ENCODE data around the gene BICRA. TPM values are rescaled to one million over a fixed set of nuclear protein-coding genes. Genes with fewer than 3 reads are reported as not detected.
"Not testable (repeated sequence)": the region's sequence is repeated elsewhere in the genome, so short reads cannot be mapped to it uniquely, and the experiment has no call there.

The BICRA gene
- total RNA-seq = 10 to 100 TPM; 11.8 to 16.3 (median 11.9) TPM

DNA sequence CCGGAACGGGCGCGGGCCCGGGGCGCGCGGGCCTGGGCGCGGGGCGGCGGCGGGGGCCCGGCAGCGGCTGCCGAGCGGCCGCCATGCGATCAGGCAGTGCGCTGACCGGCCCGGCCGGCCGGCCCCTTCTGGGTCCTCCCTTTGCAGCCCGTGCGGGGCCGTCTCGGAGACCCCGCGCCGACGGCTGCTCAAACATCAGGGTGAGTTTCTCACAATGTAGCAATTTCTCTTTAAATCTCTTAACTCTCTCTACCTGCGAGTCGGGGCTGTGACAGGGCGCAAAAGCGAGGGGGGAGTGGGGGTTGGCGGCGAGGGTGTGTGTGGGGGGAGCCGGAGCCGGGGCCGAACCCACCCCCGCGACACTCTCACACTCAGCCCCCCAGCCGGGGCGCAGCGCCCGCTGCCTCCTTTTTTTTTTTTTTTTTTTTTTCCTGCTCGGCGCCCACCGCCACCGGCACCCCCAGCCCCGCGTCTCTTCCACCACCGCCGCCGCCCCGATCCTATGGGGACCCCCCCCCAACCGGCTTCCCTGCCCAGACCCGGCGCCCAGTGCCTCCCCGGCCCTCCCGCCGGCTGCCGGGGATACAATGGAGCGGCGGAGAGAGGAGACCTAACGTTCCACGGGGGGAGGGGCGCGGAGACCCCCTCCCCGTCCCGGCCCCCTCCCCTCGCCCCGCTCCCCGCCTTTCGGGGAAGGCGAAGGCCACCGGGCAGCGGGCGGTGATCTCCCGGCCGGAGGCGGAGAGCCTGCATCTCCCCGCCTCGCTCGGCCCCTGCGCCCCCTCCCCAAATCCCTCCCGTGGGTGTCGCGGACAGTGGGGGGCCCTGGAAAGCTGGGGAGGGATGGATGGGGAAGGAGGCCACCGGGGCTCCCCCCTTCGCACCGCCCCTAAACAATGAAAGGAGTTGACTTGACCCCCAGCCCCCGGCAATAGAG lies at the start of gene BICRA:
Gene BICRA, plus strand, starts transcription at position 166 of the 937 bp plus-strand sequence. CDS start 64,441 bp downstream, outside the sequence.
- DNase-seq = peak; percentile 67
- H3K9me3 Mint-ChIP-seq = no peaks in the 10 kb centered on the region
- peaks cover 7% of the 10 kb centered on the region for H3K36me3 Mint-ChIP-seq (ENCODE audit: insufficient read depth)
- H3K4me3 Mint-ChIP-seq = peak within 1 kb of the TSS; percentile 92
- no peaks in the 10 kb centered on the region for H3K27me3 Mint-ChIP-seq (ENCODE audit: low read depth)
- ATAC-seq = peak; percentile 59 to 65
- peaks cover 28% of the 10 kb centered on the region for H3K4me1 Mint-ChIP-seq (ENCODE audit: low read depth)

DNA sequence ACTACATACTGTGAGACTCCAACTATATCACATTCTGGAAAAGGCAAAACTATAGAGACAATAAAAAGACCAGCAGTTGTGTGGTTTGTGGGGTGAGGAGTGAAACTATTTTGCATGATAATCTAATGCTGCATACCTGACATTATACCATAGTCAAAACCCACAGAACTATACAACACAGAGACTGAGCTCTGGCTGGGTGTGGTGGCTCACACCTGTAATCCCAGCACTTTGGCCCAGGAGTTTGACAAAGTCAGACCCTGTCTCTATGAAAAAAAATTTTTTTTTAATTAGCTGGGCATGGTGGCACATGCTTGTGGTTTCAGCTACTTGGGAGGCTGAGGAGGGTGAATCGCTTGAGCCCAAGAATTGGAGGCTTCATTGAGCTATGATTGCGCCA lies 47.9 kb upstream of the BICRA start:
- H3K27me3 Mint-ChIP-seq (ENCODE audit: low read depth) = no peaks in the 10 kb centered on the region
- no peaks in the 10 kb centered on the region for H3K4me1 Mint-ChIP-seq (ENCODE audit: low read depth)
- H3K36me3 Mint-ChIP-seq (ENCODE audit: insufficient read depth) = no peaks in the 10 kb centered on the region
- ATAC-seq = no peak
- no peaks in the 10 kb centered on the region for H3K9me3 Mint-ChIP-seq
- no peak overlapping the region for H3K4me3 Mint-ChIP-seq
- DNase-seq = no peak

GRCh38 chr19:47561440-47562057 lies 47.4 kb upstream of the BICRA start:
- no peaks in the 10 kb centered on the region for H3K36me3 Mint-ChIP-seq (ENCODE audit: insufficient read depth)

GRCh38 chr19:47564081-47564480 lies 44.9 kb upstream of the BICRA start:
- H3K27me3 Mint-ChIP-seq (ENCODE audit: low read depth) = no peaks in the 10 kb centered on the region
- no peaks in the 10 kb centered on the region for H3K36me3 Mint-ChIP-seq (ENCODE audit: insufficient read depth)
- H3K4me1 Mint-ChIP-seq (ENCODE audit: low read depth) = no peaks in the 10 kb centered on the region
- no peaks in the 10 kb centered on the region for H3K9me3 Mint-ChIP-seq
- ATAC-seq = no peak
- H3K4me3 Mint-ChIP-seq = no peak overlapping the region
- no peak for DNase-seq

More at GRCh38 chr19:47561440-47562057, 47.4 kb upstream of the BICRA start:
- Mint-ChIP-seq H3K4me1 (ENCODE audit: low read depth) (no peaks in the 10 kb centered on the region), H3K27me3 (ENCODE audit: low read depth) (no peaks in the 10 kb centered on the region), H3K9me3 (no peaks in the 10 kb centered on the region), H3K4me3 (no peak overlapping the region)
- ATAC-seq = no peak
- no peak for DNase-seq

DNA sequence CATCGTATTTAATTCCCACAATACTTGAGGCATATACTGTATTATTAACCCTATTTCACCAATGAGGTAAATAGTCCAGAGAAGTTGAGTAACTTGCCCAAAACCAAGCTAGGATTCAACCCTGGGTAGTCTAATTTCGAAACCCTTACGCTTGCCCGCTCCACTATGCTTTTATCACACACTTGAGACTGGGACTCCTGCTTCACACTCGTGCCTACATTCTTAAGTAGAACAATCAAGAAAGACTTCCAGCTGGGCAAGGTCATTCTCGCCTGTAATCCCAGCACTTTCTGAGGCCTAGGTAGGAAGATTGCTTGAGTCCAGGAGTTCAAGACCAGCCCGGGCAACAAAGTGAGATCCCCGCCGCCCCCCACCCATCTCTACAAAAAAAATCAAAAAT lies 39.6 kb upstream of the BICRA start:
- Mint-ChIP-seq H3K36me3 (ENCODE audit: insufficient read depth) (no peaks in the 10 kb centered on the region), H3K4me1 (ENCODE audit: low read depth) (peaks cover 12% of the 10 kb centered on the region), H3K27me3 (ENCODE audit: low read depth) (peaks cover 2% of the 10 kb centered on the region), H3K4me3 (no peak overlapping the region), H3K9me3 (no peaks in the 10 kb centered on the region)
- DNase-seq = no peak
- ATAC-seq = no peak

DNA sequence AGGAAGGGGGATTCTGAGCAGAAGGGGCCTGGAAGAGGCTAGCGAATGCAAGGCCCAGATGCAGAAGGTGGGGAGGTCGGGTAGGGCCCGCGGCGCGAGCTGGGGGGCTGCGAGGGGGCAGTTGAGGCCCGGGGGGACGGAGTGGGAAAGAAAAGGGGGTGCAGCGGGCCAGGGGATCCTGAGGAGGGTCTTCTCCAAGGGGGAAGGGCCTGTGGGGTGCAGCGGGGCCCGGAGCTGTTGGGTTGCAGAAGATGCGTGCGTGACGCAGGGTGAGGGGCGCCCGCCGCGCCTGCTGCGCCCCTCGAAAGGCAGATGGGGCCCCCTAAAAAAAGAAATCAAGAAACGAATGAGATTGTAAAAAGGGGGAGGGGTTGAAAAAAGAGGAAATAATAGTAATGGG lies 36.3 kb upstream of the BICRA start:
- Mint-ChIP-seq H3K9me3 (no peaks in the 10 kb centered on the region), H3K4me3 (peak overlapping the region; percentile 51), H3K4me1 (ENCODE audit: low read depth) (peaks cover 27% of the 10 kb centered on the region), H3K36me3 (ENCODE audit: insufficient read depth) (no peaks in the 10 kb centered on the region), H3K27me3 (ENCODE audit: low read depth) (peaks cover 2% of the 10 kb centered on the region)
- DNase-seq (no peak), ATAC-seq (no peak)

GRCh38 chr19:47573071-47574026 lies 35.6 kb upstream of the BICRA start, which contains the start of gene ZNF541:
Gene ZNF541, minus strand, starts transcription at chr19:47573148. Its CDS starts 17,292 bp downstream, at chr19:47555856.
- Mint-ChIP-seq H3K27me3 (ENCODE audit: low read depth) (peaks cover 2% of the 10 kb centered on the region), H3K36me3 (ENCODE audit: insufficient read depth) (no peaks in the 10 kb centered on the region), H3K4me3 (peak within 1 kb of the TSS; percentile 65), H3K9me3 (no peaks in the 10 kb centered on the region), H3K4me1 (ENCODE audit: low read depth) (peaks cover 33% of the 10 kb centered on the region)
- DNase-seq (peak; percentile 85), ATAC-seq (peak; percentile 86 to 87)

GRCh38 chr19:47580397-47580796 lies 28.5 kb upstream of the BICRA start:
- Mint-ChIP-seq H3K9me3 (peaks cover 3% of the 10 kb centered on the region), H3K4me3 (no peak overlapping the region), H3K4me1 (ENCODE audit: low read depth) (peaks cover 48% of the 10 kb centered on the region), H3K36me3 (ENCODE audit: insufficient read depth) (no peaks in the 10 kb centered on the region), H3K27me3 (ENCODE audit: low read depth) (no peaks in the 10 kb centered on the region)
- DNase-seq = no peak
- no peak for ATAC-seq

- H3K4me3 Mint-ChIP-seq = no peak overlapping the region
- H3K4me1 Mint-ChIP-seq (ENCODE audit: low read depth) = peaks cover 43% of the 10 kb centered on the region
- no peak for ATAC-seq
- H3K36me3 Mint-ChIP-seq (ENCODE audit: insufficient read depth) = no peaks in the 10 kb centered on the region
- DNase-seq = no peak
- no peaks in the 10 kb centered on the region for H3K27me3 Mint-ChIP-seq (ENCODE audit: low read depth)
- H3K9me3 Mint-ChIP-seq = peaks cover 10% of the 10 kb centered on the region
These were observed 27.2 kb upstream of the BICRA start for GRCh38 chr19:47581605-47582319.

DNA sequence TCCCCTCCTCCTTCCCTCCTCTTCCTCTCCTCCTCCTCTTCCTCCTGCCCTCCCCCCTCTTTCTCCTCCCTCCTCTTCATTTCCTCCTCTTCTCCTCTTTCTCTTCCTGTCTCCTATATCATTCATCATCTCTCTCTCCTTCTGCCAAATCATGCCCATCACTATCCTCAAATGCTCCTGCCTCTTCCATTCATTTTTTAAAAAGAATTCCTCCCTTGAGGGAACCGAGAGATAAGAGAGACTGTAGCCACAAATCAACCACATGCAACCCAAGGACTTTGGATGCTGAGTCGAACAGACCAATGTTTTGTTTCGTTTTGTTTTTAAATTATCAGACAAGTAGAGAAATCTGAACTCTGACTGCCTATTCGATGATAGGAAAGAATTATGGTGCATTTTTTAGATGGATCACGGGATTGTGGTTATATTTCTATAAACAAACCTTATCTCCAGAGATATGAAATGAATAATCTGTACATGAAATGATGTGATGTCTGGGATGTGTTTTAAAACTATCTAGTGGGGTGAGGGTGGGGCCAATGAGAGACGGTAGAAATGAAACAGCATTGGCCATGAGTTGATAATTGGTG lies 26.5 kb upstream of the BICRA start:
- peaks cover 37% of the 10 kb centered on the region for H3K4me1 Mint-ChIP-seq (ENCODE audit: low read depth)
- no peaks in the 10 kb centered on the region for H3K36me3 Mint-ChIP-seq (ENCODE audit: insufficient read depth)
- no peak for ATAC-seq
- peak overlapping the region; percentile 45 for H3K4me3 Mint-ChIP-seq
- DNase-seq = no peak
- no peaks in the 10 kb centered on the region for H3K27me3 Mint-ChIP-seq (ENCODE audit: low read depth)
- H3K9me3 Mint-ChIP-seq = peaks cover 10% of the 10 kb centered on the region

DNA sequence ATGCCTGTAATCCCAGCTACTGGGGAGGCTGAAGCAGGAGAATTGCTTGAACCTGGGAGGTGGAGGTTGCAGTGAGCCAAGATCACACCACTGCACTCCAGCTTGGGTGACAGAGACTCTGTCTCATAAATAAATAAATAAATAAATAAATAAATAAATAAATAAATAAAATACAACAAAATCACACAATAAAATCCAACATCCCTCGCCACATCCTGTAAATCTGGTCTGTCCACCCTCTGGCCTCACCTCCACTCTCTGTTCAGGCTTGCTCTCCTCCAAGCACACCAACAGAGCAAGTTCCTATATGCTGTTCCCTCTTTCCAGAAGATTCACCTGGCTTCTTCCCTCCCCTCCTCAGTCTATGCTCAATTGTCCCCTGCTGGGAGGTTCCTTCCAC lies 25.8 kb upstream of the BICRA start:
- H3K36me3 Mint-ChIP-seq (ENCODE audit: insufficient read depth); H3K27me3 Mint-ChIP-seq (ENCODE audit: low read depth); H3K9me3 Mint-ChIP-seq; H3K4me3 Mint-ChIP-seq; ATAC-seq; DNase-seq: not testable (repeated sequence)
- H3K4me1 Mint-ChIP-seq (ENCODE audit: low read depth) = peaks cover 30% of the 10 kb centered on the region

- Mint-ChIP-seq H3K36me3 (ENCODE audit: insufficient read depth) (no peaks in the 10 kb centered on the region), H3K9me3 (peaks cover 10% of the 10 kb centered on the region), H3K4me1 (ENCODE audit: low read depth) (peaks cover 8% of the 10 kb centered on the region), H3K4me3 (no peak overlapping the region), H3K27me3 (ENCODE audit: low read depth) (no peaks in the 10 kb centered on the region)
- DNase-seq (no peak), ATAC-seq (no peak)
These were observed 21.6 kb upstream of the BICRA start for GRCh38 chr19:47587295-47587694.

GRCh38 chr19:47589824-47590223 lies 19.1 kb upstream of the BICRA start:
- H3K4me3 Mint-ChIP-seq = no peak overlapping the region
- peaks cover 10% of the 10 kb centered on the region for H3K9me3 Mint-ChIP-seq
- no peaks in the 10 kb centered on the region for H3K4me1 Mint-ChIP-seq (ENCODE audit: low read depth)
- ATAC-seq (no peak), DNase-seq (no peak)
- no peaks in the 10 kb centered on the region for H3K27me3 Mint-ChIP-seq (ENCODE audit: low read depth)
- no peaks in the 10 kb centered on the region for H3K36me3 Mint-ChIP-seq (ENCODE audit: insufficient read depth)

Data from activated T-cell treated with anti-CD3 and anti-CD28 coated beads, Interleukin-2, amount 50 U/mL, for 4 hours (primary cell).